GM12878 (cell line): ENCODE measurements around the gene DHX32. TPM values are rescaled to one million over a fixed set of nuclear protein-coding genes. Genes with fewer than 3 reads are reported as not detected.

Experiments
- ATAC-seq: fragments of 200-7000 bp; cut with Tn5 transposase; 3 replicates; pipeline ENCODE4 v1.9.1; 2020; ENCODE audit warnings: mild to moderate bottlenecking, moderate library complexity
- BruUV-seq: library from RNA; stranded (reverse); fragments of 400-500 nt; replicated peaks from 2 replicates; lab custom pipeline; 2021; lab: Mats Ljungman, UMichigan
- CTCF ChIA-PET: fragments of 300-600 bp; sonication (Branson Sonifier 250); formaldehyde crosslinking; extraction: SDS; loops from one replicate; lab custom pipeline; 2021; ENCODE audit warnings: inconsistent platforms; lab: Yijun Ruan, JAX
- POLR2A ChIA-PET: fragments of 350-600 bp; formaldehyde crosslinking; extraction: SDS; loops from one replicate; lab custom pipeline; 2021; ENCODE audit warnings: inconsistent platforms; lab: Charles Lee
- RAD21 ChIA-PET: fragments of 300-600 bp; sonication (Branson Sonifier 250); formaldehyde crosslinking; loops from one replicate; lab custom pipeline; 2023; ENCODE audit warnings: antibody characterized with exemption; ENCODE audit not compliant: unreplicated experiment; lab: Charles Lee
- SMC1A ChIA-PET: fragments of 300-600 bp; sonication (Branson Sonifier 250); formaldehyde crosslinking; loops from one replicate; lab custom pipeline; 2023; ENCODE audit not compliant: unreplicated experiment, uncharacterized antibody; lab: Charles Lee
- DNase-seq: peaks from one replicate; pipeline ENCODE4 v3.0.0-alpha.2; 2011; ENCODE audit warnings: low read depth, low spot score
- FAIRE-seq: peaks from 3 replicates; lab custom pipeline; 2011; peaks lifted over from hg19 to GRCh38; lab: Jason Lieb, UNC
- H2AFZ ChIP-seq: 2 replicates; pipeline ENCODE4 v1.6.0; 2011; ENCODE audit warnings: low read depth, low read length, control low read depth; ENCODE audit not compliant: control insufficient read depth
- H3K27ac ChIP-seq: 2 replicates; pipeline ENCODE4 v1.5.1; 2011; ENCODE audit warnings: control low read depth; ENCODE audit not compliant: control insufficient read depth, insufficient read depth
- H3K27me3 ChIP-seq, 2 experiments: replicated peaks in 1 of 2; 2 replicates each; pipeline versions ENCODE4 v1.6.0 to v1.6.1; 2011; ENCODE audit warnings: low read length in 1 of 2; ENCODE audit not compliant: control insufficient read depth in 2 of 2, insufficient read depth in 2 of 2
- H3K36me3 ChIP-seq, 2 experiments: 2 replicates each; pipeline ENCODE4 v1.5.1; 2011; ENCODE audit warnings: low read length in 1 of 2; ENCODE audit not compliant: control insufficient read depth in 2 of 2, insufficient read depth in 2 of 2
- H3K4me1 ChIP-seq: 2 replicates; pipeline ENCODE4 v1.6.1; 2011; ENCODE audit warnings: mild to moderate bottlenecking, low read length, moderate library complexity, mixed read lengths; ENCODE audit not compliant: control insufficient read depth, insufficient read depth
- H3K4me2 ChIP-seq: 2 replicates; pipeline ENCODE4 v1.6.0; 2011; ENCODE audit warnings: control low read depth; ENCODE audit not compliant: control insufficient read depth, insufficient read depth
- H3K4me3 ChIP-seq: fragments of 200-600 bp; sonication (generic); 2 replicates; pipeline ENCODE4 v1.5.1; 2016
- H3K79me2 ChIP-seq: 2 replicates; pipeline ENCODE4 v1.6.0; 2011; ENCODE audit warnings: low read length; ENCODE audit not compliant: control insufficient read depth, insufficient read depth
- H3K9ac ChIP-seq: 2 replicates; pipeline ENCODE4 v1.8.0; 2011; ENCODE audit warnings: low read length, control low read depth, mixed read lengths; ENCODE audit not compliant: control insufficient read depth, insufficient read depth
- H3K9me3 ChIP-seq: replicated peaks from 3 replicates; pipeline ENCODE4 v1.5.1; 2011; ENCODE audit warnings: mild to moderate bottlenecking, low read length; ENCODE audit not compliant: control insufficient read depth, insufficient read depth
- H4K20me1 ChIP-seq: 2 replicates; pipeline ENCODE4 v1.6.0; 2011; ENCODE audit not compliant: control insufficient read depth, insufficient read depth
- ATF2 ChIP-seq: IDR thresholded peaks from 2 replicates; pipeline ENCODE4 v1.6.1; 2012; ENCODE audit warnings: low read length, inconsistent platforms
- FOXK2 ChIP-seq: fragments of 450-650 bp; IDR thresholded peaks from 2 replicates; pipeline ENCODE4 v1.6.1; 2017; ENCODE audit warnings: mild to moderate bottlenecking, moderate library complexity
- FOXM1 ChIP-seq: IDR thresholded peaks from 2 replicates; pipeline ENCODE4 v1.6.1; 2012; ENCODE audit warnings: low read depth, mild to moderate bottlenecking, inconsistent platforms, low read length, moderate library complexity
- KAT2A ChIP-seq: conservative IDR thresholded peaks from 2 replicates; pipeline ENCODE4 v1.6.1; 2011; ENCODE audit warnings: low read depth, low read length; ENCODE audit not compliant: control insufficient read depth
- MEF2B ChIP-seq: fragments of 450-650 bp; IDR thresholded peaks from 2 replicates; pipeline ENCODE4 v1.6.1; 2018; ENCODE audit warnings: mild to moderate bottlenecking, moderate library complexity; ENCODE audit not compliant: partially characterized antibody, poor library complexity, severe bottlenecking
- POLR2A ChIP-seq: IDR thresholded peaks from 2 replicates; pipeline ENCODE4 v1.6.1; 2011; ENCODE audit warnings: low read depth, mild to moderate bottlenecking, low read length
- RUNX3 ChIP-seq: IDR thresholded peaks from 2 replicates; pipeline ENCODE4 v1.6.1; 2012; ENCODE audit warnings: low read length, inconsistent platforms
- SKIL ChIP-seq: fragments of 450-650 bp; IDR thresholded peaks from 2 replicates; pipeline ENCODE4 v1.6.1; 2017; ENCODE audit warnings: mild to moderate bottlenecking, low read depth, inconsistent platforms; ENCODE audit not compliant: poor library complexity, severe bottlenecking
- SMARCA5 ChIP-seq: fragments of 450-650 bp; IDR thresholded peaks from 2 replicates; pipeline ENCODE4 v1.6.1; 2017; ENCODE audit warnings: mild to moderate bottlenecking
- SMC3 ChIP-seq: IDR thresholded peaks from 2 replicates; pipeline ENCODE4 v1.6.1; 2011; ENCODE audit warnings: low read length, improper control_type of control experiment, borderline replicate concordance
- SRF ChIP-seq, 2 experiments: IDR thresholded peaks; 2 replicates each; pipeline ENCODE4 v1.6.1; 2011; ENCODE audit warnings: low read depth in 2 of 2, low read length in 2 of 2, mild to moderate bottlenecking in 1 of 2, moderate library complexity in 1 of 2
- YBX1 ChIP-seq: fragments of 450-650 bp; IDR thresholded peaks from 2 replicates; pipeline ENCODE4 v1.6.1; 2016; ENCODE audit warnings: antibody characterized with exemption
- WGBS: methylation state at CpG from one replicate; pipeline ENCODE4 v1.1.6; 2016; ENCODE audit warnings: low lambda C conversion rate; ENCODE audit not compliant: insufficient replicate concordance, insufficient coverage; ENCODE audit errors: missing lambda C conversion rate; 5-methylcytosine and 5-hydroxymethylcytosine counted together
- in situ Hi-C: fragments of 300-500 bp; cut with MboI; formaldehyde crosslinking; loops from 9 replicates; pipeline ENCODE4 v1.14.3; 2018; ENCODE audit warnings: mixed read lengths
- intact Hi-C: fragments of 100-400 bp; cut with micrococcal nuclease; formaldehyde crosslinking; loops from one replicate; pipeline ENCODE4 v1.14.2; 2022; ENCODE audit not compliant: unreplicated experiment
- polyA plus RNA-seq, 11 experiments: library from polyadenylated mRNA; depleted of rRNA in 4 of 11; unstranded in 6 of 11; stranded (reverse) in 5 of 11; fragments of >200 nt; fragmentation: Nextera tagmentation in 4 of 11; fragmentation: Illumina TruSeq in 1 of 11; extraction: Ambion mirVana in 4 of 11; extraction: Trizol in 1 of 11; gene quantifications; 1 replicate in 1 of 11; 2 replicates in 10 of 11; pipeline versions ENCODE4 v1.2.1 to v1.2.3, GENCODE V29; 2011 to 2016; ENCODE audit warnings: inconsistent platforms in 2 of 11, missing spikeins in 2 of 11, low read depth in 1 of 11
- total RNA-seq, 4 experiments: library from RNA; depleted of rRNA in 3 of 4; stranded (reverse); fragments of >200 nt in 3 of 4; fragmentation: Illumina TruSeq in 1 of 4; extraction: Trizol in 1 of 4; gene quantifications; 2 replicates each; pipeline versions ENCODE4 v1.2.1 to v1.2.3, GENCODE V29; 2013 to 2021
- TF ChIP-seq, protein P1 (sequence below): fragments of 450-650 bp; IDR thresholded peaks from 2 replicates; pipeline ENCODE4 v1.6.1; 2017; ENCODE audit warnings: mild to moderate bottlenecking, moderate library complexity

The DHX32 gene
- total and polyA plus RNA-seq, 10 of the 15 experiments (the other 5 are each of a cell fraction or from before 2014, with no cell fraction given), result 5.4 to 21.0 (median 16.0) TPM

- TF ChIP-seq RUNX3, result no peak
These were observed 69.8 kb downstream of the DHX32 start (continued) for GRCh38 chr10:125811251-125811650.

GRCh38 chr10:125808047-125808446, 73.0 kb downstream of the DHX32 start:
- FAIRE-seq (no peak), DNase-seq (no peak), ATAC-seq (no peak)
- Histone ChIP-seq H3K79me2 (no peaks in the 10 kb centered on the region), H3K36me3 (peaks cover 3 to 17% of the 10 kb centered on the region in 2 experiments), H3K27me3 (no peaks in the 10 kb centered on the region), H4K20me1 (no peaks in the 10 kb centered on the region), H2AFZ (no peak overlapping the region), H3K9me3 (no peaks in the 10 kb centered on the region), H3K27ac (no peak overlapping the region), H3K4me3 (no peak overlapping the region), H3K4me1 (no peaks in the 10 kb centered on the region), H3K4me2 (no peak overlapping the region), H3K9ac (no peak overlapping the region)
- ChIA-PET POLR2A (no interaction called here), SMC1A (interaction anchor here (1.4 kb wide), 1 partner anchor 13 kb away, joined by 3 read pairs; no protein-coding TSS in a partner anchor), RAD21 (no interaction called here), CTCF (no interaction called here)
- intact Hi-C loops, result no loop called here
- WGBS, result 88% methylated on average over 1 of the region's 1 CpG
- BruUV-seq, result no TSS peak
- in situ Hi-C loops, result no loop called here
- TF ChIP-seq FOXK2 (no peak), KAT2A (no peak), POLR2A (no peak), SRF (IDR thresholded peaks at IDR 0.05; ENCODE audit: low read depth in 2 of 2, low read length in 2 of 2) (no peak), SMARCA5 (no peak), MEF2B (no peak), SMC3 (no peak), SKIL (no peak), ATF2 (no peak), FOXM1 (no peak), YBX1 (no peak)
- TF ChIP-seq, protein P1, sequence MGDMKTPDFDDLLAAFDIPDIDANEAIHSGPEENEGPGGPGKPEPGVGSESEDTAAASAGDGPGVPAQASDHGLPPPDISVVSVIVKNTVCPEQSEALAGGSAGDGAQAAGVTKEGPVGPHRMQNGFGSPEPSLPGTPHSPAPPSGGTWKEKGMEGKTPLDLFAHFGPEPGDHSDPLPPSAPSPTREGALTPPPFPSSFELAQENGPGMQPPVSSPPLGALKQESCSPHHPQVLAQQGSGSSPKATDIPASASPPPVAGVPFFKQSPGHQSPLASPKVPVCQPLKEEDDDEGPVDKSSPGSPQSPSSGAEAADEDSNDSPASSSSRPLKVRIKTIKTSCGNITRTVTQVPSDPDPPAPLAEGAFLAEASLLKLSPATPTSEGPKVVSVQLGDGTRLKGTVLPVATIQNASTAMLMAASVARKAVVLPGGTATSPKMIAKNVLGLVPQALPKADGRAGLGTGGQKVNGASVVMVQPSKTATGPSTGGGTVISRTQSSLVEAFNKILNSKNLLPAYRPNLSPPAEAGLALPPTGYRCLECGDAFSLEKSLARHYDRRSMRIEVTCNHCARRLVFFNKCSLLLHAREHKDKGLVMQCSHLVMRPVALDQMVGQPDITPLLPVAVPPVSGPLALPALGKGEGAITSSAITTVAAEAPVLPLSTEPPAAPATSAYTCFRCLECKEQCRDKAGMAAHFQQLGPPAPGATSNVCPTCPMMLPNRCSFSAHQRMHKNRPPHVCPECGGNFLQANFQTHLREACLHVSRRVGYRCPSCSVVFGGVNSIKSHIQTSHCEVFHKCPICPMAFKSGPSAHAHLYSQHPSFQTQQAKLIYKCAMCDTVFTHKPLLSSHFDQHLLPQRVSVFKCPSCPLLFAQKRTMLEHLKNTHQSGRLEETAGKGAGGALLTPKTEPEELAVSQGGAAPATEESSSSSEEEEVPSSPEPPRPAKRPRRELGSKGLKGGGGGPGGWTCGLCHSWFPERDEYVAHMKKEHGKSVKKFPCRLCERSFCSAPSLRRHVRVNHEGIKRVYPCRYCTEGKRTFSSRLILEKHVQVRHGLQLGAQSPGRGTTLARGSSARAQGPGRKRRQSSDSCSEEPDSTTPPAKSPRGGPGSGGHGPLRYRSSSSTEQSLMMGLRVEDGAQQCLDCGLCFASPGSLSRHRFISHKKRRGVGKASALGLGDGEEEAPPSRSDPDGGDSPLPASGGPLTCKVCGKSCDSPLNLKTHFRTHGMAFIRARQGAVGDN, result no peak
